HepG2 (cell line): ENCODE results near the gene CHKA. TPM values are rescaled to one million over a fixed set of nuclear protein-coding genes. Genes with fewer than 3 reads are reported as not detected.

Source experiments
- ATAC-seq: fragments of 200-7000 bp; cut with Tn5 transposase; 3 replicates; pipeline ENCODE4 v1.9.1; 2020; ENCODE audit warnings: mild to moderate bottlenecking, moderate library complexity
- BruUV-seq: library from RNA; stranded (reverse); fragments of 400-500 nt; replicated peaks from 2 replicates; lab custom pipeline; 2021; lab: Mats Ljungman, UMichigan
- CTCF ChIA-PET: fragments of 300-600 bp; formaldehyde crosslinking; extraction: SDS; loops from one replicate; lab custom pipeline; 2021; ENCODE audit warnings: low total read pairs, inconsistent platforms, low intra/inter-chr PET ratio; lab: Yijun Ruan, JAX
- POLR2A ChIA-PET: fragments of 350-600 bp; sonication (Branson Sonifier 250); formaldehyde crosslinking; loops from one replicate; lab custom pipeline; 2020; ENCODE audit warnings: antibody characterized with exemption, inconsistent platforms; lab: Yijun Ruan, JAX
- DNase-seq: peaks from one replicate; pipeline ENCODE4 v3.0.0-alpha.2; 2015; ENCODE audit warnings: low spot score
- FAIRE-seq: peaks from 3 replicates; lab custom pipeline; 2011; peaks lifted over from hg19 to GRCh38; lab: Jason Lieb, UNC
- H2AFZ ChIP-seq: one replicate; pipeline ENCODE4 v1.6.1; 2011; ENCODE audit warnings: low read length, inconsistent platforms
- H3K27ac ChIP-seq: fragments of 300-600 bp; 3 replicates; pipeline ENCODE4 v1.8.0; 2011; ENCODE audit warnings: mixed run types, mild to moderate bottlenecking, mixed read lengths, low read length, inconsistent platforms; ENCODE audit not compliant: insufficient read depth; ENCODE audit errors: extremely low read length
- H3K27me3 ChIP-seq, 2 experiments: fragments of 200-600 bp in 1 of 2; 2 replicates in 1 of 2; 3 replicates in 1 of 2; pipeline versions ENCODE4 v1.6.0 to v1.8.0; 2011; ENCODE audit warnings: low read length in 2 of 2, mild to moderate bottlenecking in 2 of 2, moderate library complexity in 2 of 2, inconsistent platforms in 1 of 2; ENCODE audit not compliant: insufficient read depth in 2 of 2, control insufficient read depth in 1 of 2
- H3K36me3 ChIP-seq, 2 experiments: fragments of 200-600 bp in 1 of 2; replicated peaks in 1 of 2; 2 replicates in 1 of 2; 3 replicates in 1 of 2; pipeline versions ENCODE4 v1.5.1 to v1.8.0; 2011; ENCODE audit warnings: low read length in 2 of 2, inconsistent platforms in 1 of 2; ENCODE audit not compliant: insufficient read depth in 2 of 2, control insufficient read depth in 1 of 2
- H3K4me1 ChIP-seq: 2 replicates; pipeline ENCODE4 v1.5.1; 2012; ENCODE audit warnings: low read length, inconsistent platforms; ENCODE audit not compliant: insufficient read depth
- H3K4me2 ChIP-seq: 2 replicates; pipeline ENCODE4 v1.6.0; 2011; ENCODE audit warnings: low read depth, low read length, inconsistent platforms
- H3K4me3 ChIP-seq, 3 experiments: fragments of 200-600 bp in 1 of 3; sonication (generic), shearing (Covaris generic) in 1 of 3; replicated peaks in 1 of 3; 2 replicates each; pipeline ENCODE4 v1.5.1; 2011 to 2016; ENCODE audit warnings: low read length in 3 of 3, inconsistent platforms in 2 of 3, low read depth in 2 of 3, mild to moderate bottlenecking in 2 of 3, control low read depth in 1 of 3, mixed read lengths in 1 of 3; ENCODE audit not compliant: insufficient read depth in 1 of 3
- H3K79me2 ChIP-seq: one replicate; pipeline ENCODE4 v1.6.1; 2011; ENCODE audit warnings: low read length, inconsistent platforms; ENCODE audit not compliant: insufficient read depth
- H3K9ac ChIP-seq: 2 replicates; pipeline ENCODE4 v1.6.0; 2011; ENCODE audit warnings: mild to moderate bottlenecking, low read depth, low read length, inconsistent platforms; ENCODE audit not compliant: insufficient read depth
- H3K9me3 ChIP-seq: 2 replicates; pipeline ENCODE4 v1.5.1; 2012; ENCODE audit warnings: mild to moderate bottlenecking, low read length
- H4K20me1 ChIP-seq: 2 replicates; pipeline ENCODE4 v1.6.0; 2011; ENCODE audit warnings: inconsistent platforms, mild to moderate bottlenecking, low read length, moderate library complexity; ENCODE audit not compliant: insufficient read depth
- AGO2 ChIP-seq: fragments of 200-400 bp; formaldehyde crosslinking; optimal IDR thresholded peaks from 2 replicates; pipeline ENCODE3; 2017; ENCODE audit warnings: mild to moderate bottlenecking, low read depth, low read length, moderate library complexity
- AKAP8 ChIP-seq: sonication (generic); formaldehyde crosslinking; IDR thresholded peaks from 2 replicates; pipeline ENCODE4 v1.5.1; 2020; ENCODE audit warnings: mild to moderate bottlenecking, missing genetic modification reagents
- BRF2 ChIP-seq: sonication (generic); formaldehyde crosslinking; IDR thresholded peaks from 2 replicates; pipeline ENCODE4 v1.8.1; 2022; ENCODE audit warnings: mild to moderate bottlenecking, missing genetic modification reagents
- HNRNPL ChIP-seq: fragments of 200-400 bp; formaldehyde crosslinking; IDR thresholded peaks from 2 replicates; pipeline ENCODE4 v1.6.1; 2017; ENCODE audit warnings: mild to moderate bottlenecking, low read depth, low read length
- HOXD1 ChIP-seq: sonication (generic); formaldehyde crosslinking; IDR thresholded peaks from 2 replicates; pipeline ENCODE4 v1.5.0; 2020; ENCODE audit warnings: missing genetic modification reagents
- KDM2A ChIP-seq: sonication (generic); formaldehyde crosslinking; IDR thresholded peaks from 2 replicates; pipeline ENCODE4 v1.4.0; 2020; ENCODE audit warnings: low read depth, missing genetic modification reagents, borderline replicate concordance
- NONO ChIP-seq, 2 experiments: fragments of 450-650 bp in 1 of 2; sonication (generic) in 1 of 2; formaldehyde crosslinking in 1 of 2; IDR thresholded peaks in 1 of 2; conservative IDR thresholded peaks in 1 of 2; 2 replicates each; pipeline versions ENCODE4 v1.6.1 to v1.8.0; 2017 to 2022; ENCODE audit warnings: mild to moderate bottlenecking in 1 of 2, missing genetic modification reagents in 1 of 2, moderate library complexity in 1 of 2
- PHF8 ChIP-seq: sonication (generic); formaldehyde crosslinking; IDR thresholded peaks from 2 replicates; pipeline ENCODE4 v1.5.0; 2020; ENCODE audit warnings: missing genetic modification reagents
- POLR2G ChIP-seq: fragments of 200-400 bp; formaldehyde crosslinking; IDR thresholded peaks from 2 replicates; pipeline ENCODE4 v1.6.1; 2018; ENCODE audit warnings: mild to moderate bottlenecking, low read depth, low read length, moderate library complexity
- THYN1 ChIP-seq: sonication (generic); formaldehyde crosslinking; IDR thresholded peaks from 2 replicates; pipeline ENCODE4 v1.8.1; 2023; ENCODE audit warnings: low read depth, mild to moderate bottlenecking, moderate library complexity, missing genetic modification reagents, borderline replicate concordance
- ZBTB26 ChIP-seq: IDR thresholded peaks from 2 replicates; pipeline ENCODE4 v1.6.1; 2016; ENCODE audit warnings: missing compliant biosample characterization, missing genetic modification reagents, borderline replicate concordance
- ZNF263 ChIP-seq: sonication (generic); formaldehyde crosslinking; IDR thresholded peaks from 2 replicates; pipeline ENCODE4 v1.4.0; 2020; ENCODE audit warnings: missing genetic modification reagents
- ZNF687 ChIP-seq: sonication (generic); formaldehyde crosslinking; IDR thresholded peaks from 2 replicates; pipeline ENCODE4 v1.5.1; 2020; ENCODE audit warnings: mild to moderate bottlenecking, missing genetic modification reagents, moderate library complexity
- WGBS: methylation state at CpG from one replicate; pipeline ENCODE4 v1.1.6; 2017; ENCODE audit warnings: low lambda C conversion rate; 5-methylcytosine and 5-hydroxymethylcytosine counted together
- in situ Hi-C: cut with HindIII; loops from 2 replicates; pipeline ENCODE4 v1.10.0; 2017; ENCODE audit warnings: low pct_unique_long_range_greater_than_20kb; ENCODE audit not compliant: extremely low pct_ligation_motif_present
- intact Hi-C: fragments of 100-400 bp; cut with micrococcal nuclease; formaldehyde crosslinking; loops from one replicate; pipeline ENCODE4 v1.10.0; 2022; ENCODE audit not compliant: unreplicated experiment
- polyA plus RNA-seq, 8 experiments: library from polyadenylated mRNA; depleted of rRNA in 3 of 8; stranded (reverse) in 7 of 8; unstranded in 1 of 8; fragments of >200 nt; fragmentation: Illumina TruSeq in 4 of 8; extraction: Trizol in 4 of 8; gene quantifications; 2 replicates each; pipeline versions ENCODE4 v1.2.1 to v1.2.3, GENCODE V29; 2011 to 2016; ENCODE audit warnings: low read depth in 4 of 8, missing spikeins in 1 of 8, mixed read lengths in 1 of 8; ENCODE audit not compliant: insufficient read depth in 1 of 8
- total RNA-seq, 5 experiments: library from RNA; depleted of rRNA; stranded (reverse); fragments of >200 nt; fragmentation: Illumina TruSeq; extraction: Trizol; gene quantifications; 2 replicates each; pipeline ENCODE4 v1.2.3, GENCODE V29; 2016; ENCODE audit warnings: low read depth in 1 of 5

Gene CHKA
- total and polyA plus RNA-seq, 2 of the 13 experiments (the other 11 are each of a cell fraction or from before 2014, with no cell fraction given): 71.6 to 92.7 TPM

- 0 out of 2 replicates have a peak, but pooled peaks have one; percentile 46 for TF ChIP-seq ZBTB26 (CRISPR knock-in tag)
Measured at GRCh38 chr11:68053117-68053516, 68.1 kb downstream of the CHKA start (continued).

GRCh38 chr11:68052137-68052873 lies 68.9 kb downstream of the CHKA start:
- no peaks in the 10 kb centered on the region for H3K4me1 ChIP-seq
- ChIA-PET CTCF (no interaction called here), POLR2A (interaction anchor here (1.1 to 2.8 kb wide), 7 partner anchors 9 to 42 kb away, joined by 3 to 11 read pairs (median 6); partner anchors contain the start of genes ALDH3B1 and TCIRG1)
- DNase-seq (no peak), FAIRE-seq (no peak), ATAC-seq (no peak; the same call in none of the 3 replicates)
- H3K36me3 ChIP-seq: peaks cover 18 to 28% of the 10 kb centered on the region in 2 experiments
- 94% methylated on average over 15 of the region's 15 CpGs for WGBS
- H3K9ac ChIP-seq: no peak overlapping the region
- no peaks in the 10 kb centered on the region for H3K79me2 ChIP-seq
- no peaks in the 10 kb centered on the region for H3K9me3 ChIP-seq
- no peaks in the 10 kb centered on the region for H3K27me3 ChIP-seq
- peaks cover 5% of the 10 kb centered on the region; the same call in 1 of the 2 replicates for H4K20me1 ChIP-seq
- in situ Hi-C loops: no loop called here
- no peak overlapping the region for H2AFZ ChIP-seq
- BruUV-seq: no TSS peak
- intact Hi-C loops: no loop called here
- H3K4me3 ChIP-seq: no peak overlapping the region
- H3K27ac ChIP-seq: no peak overlapping the region
- no peak overlapping the region for H3K4me2 ChIP-seq
- TF ChIP-seq ZNF263 (CRISPR knock-in tag) (peak; percentile 72), AGO2 (peak; percentile 80), NONO (IDR thresholded peaks at IDR 0.05) (no peak), NONO (CRISPR knock-in tag; conservative IDR thresholded peaks at IDR 0.05) (0 out of 2 replicates have a peak, but pooled peaks have one; percentile 24), ZNF687 (peak; percentile 29; the same call in 1 of the 2 replicates), HNRNPL (no peak), PHF8 (CRISPR knock-in tag) (0 out of 2 replicates have a peak, but pooled peaks have one; percentile 27), BRF2 (no peak), AKAP8 (CRISPR knock-in tag) (peak; percentile 82), KDM2A (CRISPR knock-in tag) (peak; percentile 33; the same call in 1 of the 2 replicates), THYN1 (CRISPR knock-in tag) (no peak), POLR2G (peak; percentile 20), HOXD1 (CRISPR knock-in tag) (0 out of 2 replicates have a peak, but pooled peaks have one; percentile 26)
